Large intestine (tissue), 3 donors: Measurements from ENCODE around the gene FYN. TPM values are rescaled to one million over a fixed set of nuclear protein-coding genes. Genes with fewer than 3 reads are reported as not detected.

Experiments used
- DNase-seq, 2 donors: peaks; one replicate each; pipeline versions ENCODE4 v3.0.0 to v3.0.0-alpha.2; 2013
- H3K27ac ChIP-seq: one replicate; pipeline ENCODE4 v1.5.1; 2013; ENCODE audit warnings: low read length
- H3K27me3 ChIP-seq: 2 replicates; pipeline ENCODE4 v1.6.1; 2013; ENCODE audit warnings: low read length; ENCODE audit not compliant: control insufficient read depth, insufficient read depth
- H3K36me3 ChIP-seq: 2 replicates; pipeline ENCODE4 v1.6.1; 2013; ENCODE audit warnings: low read length; ENCODE audit not compliant: control insufficient read depth, insufficient read depth
- H3K4me1 ChIP-seq: one replicate; pipeline ENCODE4 v1.6.1; 2013; ENCODE audit warnings: low read length; ENCODE audit not compliant: control insufficient read depth, insufficient read depth
- H3K4me3 ChIP-seq: one replicate; pipeline ENCODE4 v1.5.1; 2013; ENCODE audit warnings: low read length
- H3K9me3 ChIP-seq: one replicate; pipeline ENCODE4 v1.6.1; 2013; ENCODE audit warnings: mild to moderate bottlenecking, low read depth, low read length, moderate library complexity; ENCODE audit not compliant: control insufficient read depth
- WGBS: methylation state at CpG from one replicate; pipeline ENCODE4 v1.1.5; 2013; ENCODE audit warnings: low lambda C conversion rate; ENCODE audit not compliant: insufficient coverage; 5-methylcytosine and 5-hydroxymethylcytosine counted together
- polyA plus RNA-seq: library from polyadenylated mRNA; unstranded; fragments of 120-200 nt; gene quantifications from one replicate; pipeline ENCODE4 v1.2.1, GENCODE V29; 2013

FYN gene
- polyA plus RNA-seq, 1 donor = 46.0 TPM

DNA sequence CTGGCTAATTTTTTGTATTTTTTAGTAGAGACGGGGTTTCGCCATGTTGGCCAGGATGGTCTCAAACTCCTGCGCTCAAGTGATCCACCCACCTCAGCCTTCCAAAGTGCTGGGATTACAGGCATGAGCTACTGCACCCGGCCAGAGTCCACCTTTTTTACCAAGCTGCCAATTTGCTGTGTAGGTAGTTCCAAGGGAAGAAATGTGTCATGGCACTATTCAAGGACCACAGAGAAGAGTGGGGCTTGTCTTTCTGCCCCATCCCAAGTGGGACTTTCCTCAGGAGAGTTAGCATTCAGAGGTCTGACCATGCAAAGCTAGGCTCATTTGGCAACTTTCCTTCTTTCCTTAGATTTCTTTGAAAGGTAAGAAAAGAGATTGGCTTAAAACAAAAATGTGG, 155.6 kb downstream of the FYN start:
- no peak for DNase-seq
- WGBS = no CpG with 5 or more reads among the region's 4 CpGs
- no peak overlapping the region for H3K4me3 ChIP-seq
- no peak overlapping the region for H3K27ac ChIP-seq
- H3K4me1 ChIP-seq = no peaks in the 10 kb centered on the region
- peaks cover 14% of the 10 kb centered on the region for H3K36me3 ChIP-seq
- H3K27me3 ChIP-seq = no peaks in the 10 kb centered on the region
- H3K9me3 ChIP-seq = no peaks in the 10 kb centered on the region

DNA sequence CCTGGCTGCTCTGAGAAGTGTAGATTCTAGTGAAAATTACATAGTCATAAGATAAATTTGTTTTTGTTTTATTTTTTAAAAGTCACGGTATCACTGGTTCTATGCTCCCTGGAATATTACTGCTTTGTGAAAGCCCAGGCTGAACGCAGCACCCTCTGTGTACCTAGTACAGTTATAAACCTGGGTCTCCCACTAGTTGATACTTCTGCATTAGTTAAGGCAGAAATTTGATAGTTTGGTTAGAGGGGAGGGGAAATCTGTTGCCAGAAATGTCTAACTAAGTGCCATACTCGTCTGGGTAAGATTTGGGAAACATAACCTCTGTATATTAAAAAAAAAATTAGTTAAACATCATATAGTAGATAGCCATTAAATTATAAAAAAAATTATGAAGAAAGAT, 156.9 kb downstream of the FYN start:
- no peaks in the 10 kb centered on the region for H3K27me3 ChIP-seq
- peaks cover 14% of the 10 kb centered on the region for H3K36me3 ChIP-seq
- H3K27ac ChIP-seq = no peak overlapping the region
- WGBS = 47% methylated on average over 2 of the region's 3 CpGs
- no peak overlapping the region for H3K4me3 ChIP-seq
- H3K9me3 ChIP-seq = no peaks in the 10 kb centered on the region
- no peak for DNase-seq
- H3K4me1 ChIP-seq = no peaks in the 10 kb centered on the region

DNA sequence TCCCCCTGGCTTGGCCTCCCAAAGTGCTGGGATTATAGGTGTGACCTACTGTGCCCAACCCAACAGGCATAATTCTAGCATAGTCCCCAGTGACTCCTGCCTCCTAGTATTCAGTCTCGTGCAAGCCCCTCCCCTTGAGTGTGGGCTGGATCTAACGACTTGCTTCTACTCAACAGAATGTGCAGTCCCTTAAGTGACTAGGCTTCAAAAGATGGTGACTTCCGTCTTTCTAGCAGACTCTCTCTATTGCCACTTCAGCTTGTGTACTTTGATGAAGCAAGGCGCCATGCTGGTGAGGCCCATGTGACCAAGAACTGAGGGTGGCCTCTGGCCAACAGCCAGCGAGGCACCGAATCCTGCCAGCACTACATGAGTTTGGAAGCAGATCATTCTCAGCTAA, 157.9 kb downstream of the FYN start:
- WGBS = no CpG with 5 or more reads among the region's 6 CpGs
- no peak for DNase-seq
- no peaks in the 10 kb centered on the region for H3K4me1 ChIP-seq
- no peaks in the 10 kb centered on the region for H3K9me3 ChIP-seq
- H3K36me3 ChIP-seq = peaks cover 14% of the 10 kb centered on the region
- H3K27ac ChIP-seq = no peak overlapping the region
- no peak overlapping the region for H3K4me3 ChIP-seq
- no peaks in the 10 kb centered on the region for H3K27me3 ChIP-seq

DNA sequence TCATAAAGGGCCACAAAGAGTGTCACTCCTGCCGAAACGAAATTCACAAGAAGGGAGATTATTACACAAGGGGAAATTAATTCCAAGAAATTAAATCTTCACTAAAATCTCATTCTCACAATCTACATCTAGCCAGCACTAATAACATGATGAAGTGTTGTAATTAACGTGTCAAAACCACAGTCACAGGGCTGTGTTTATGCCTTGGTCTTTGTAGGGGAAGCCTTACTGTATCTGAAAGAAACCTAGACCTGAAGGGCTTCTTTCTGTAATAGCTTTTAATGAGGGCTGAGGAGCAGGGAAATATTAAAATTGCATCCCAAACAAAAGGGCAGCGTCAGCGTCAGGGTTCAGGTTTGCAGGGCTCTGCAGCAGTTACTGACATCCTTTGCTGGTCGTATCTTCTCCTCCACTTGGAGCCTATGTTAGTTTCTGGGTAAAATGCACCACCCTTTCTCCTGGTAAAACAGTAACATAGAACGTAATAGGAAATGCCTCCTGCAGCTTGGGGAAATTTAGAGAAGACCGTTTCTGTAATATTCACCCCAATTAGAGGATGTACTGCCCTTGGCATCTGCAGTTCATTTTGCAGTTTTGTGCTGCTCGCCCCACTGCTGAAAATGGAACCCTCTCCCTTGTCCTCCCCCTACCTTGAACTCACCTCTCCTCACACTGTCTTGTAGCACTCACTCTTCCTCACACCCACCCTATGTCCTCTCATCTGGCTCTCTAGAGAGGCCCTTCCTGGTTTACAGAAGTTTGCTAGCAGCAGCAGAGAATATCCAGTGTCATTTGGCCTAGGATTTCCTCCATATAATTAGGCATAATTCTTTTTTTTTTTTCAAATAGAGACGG, 158.6 kb downstream of the FYN start:
- DNase-seq = no peak
- Histone ChIP-seq H3K9me3 (no peaks in the 10 kb centered on the region), H3K27me3 (no peaks in the 10 kb centered on the region), H3K27ac (no peak overlapping the region), H3K4me1 (peaks cover 4% of the 10 kb centered on the region), H3K36me3 (peaks cover 14% of the 10 kb centered on the region), H3K4me3 (no peak overlapping the region)
- WGBS = 87% methylated on average over 3 of the region's 10 CpGs

DNA sequence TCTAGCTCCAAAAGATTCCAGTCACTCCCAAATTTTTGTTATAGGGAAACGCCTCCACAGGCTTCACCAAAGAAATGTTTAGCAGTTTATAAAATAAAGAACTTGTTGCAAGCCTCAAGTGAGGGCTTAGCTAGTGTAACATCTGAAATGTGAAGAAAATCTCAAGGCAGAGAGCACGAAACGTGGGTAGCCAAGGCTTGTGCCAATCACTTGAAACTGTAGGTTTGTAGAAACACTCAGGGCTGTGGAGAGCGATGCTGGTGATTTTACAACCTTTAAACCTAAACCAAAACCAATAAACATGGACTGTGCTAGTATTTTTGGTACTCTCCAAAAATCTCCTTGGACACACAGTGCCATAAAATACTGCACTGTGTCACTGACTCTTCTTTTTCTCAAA, 159.4 kb downstream of the FYN start:
- no peak overlapping the region for H3K4me3 ChIP-seq
- H3K9me3 ChIP-seq = no peaks in the 10 kb centered on the region
- H3K4me1 ChIP-seq = peaks cover 4% of the 10 kb centered on the region
- no peak overlapping the region for H3K27ac ChIP-seq
- 94% methylated on average over 3 of the region's 4 CpGs for WGBS
- no peaks in the 10 kb centered on the region for H3K27me3 ChIP-seq
- peaks cover 14% of the 10 kb centered on the region for H3K36me3 ChIP-seq
- no peak for DNase-seq

DNA sequence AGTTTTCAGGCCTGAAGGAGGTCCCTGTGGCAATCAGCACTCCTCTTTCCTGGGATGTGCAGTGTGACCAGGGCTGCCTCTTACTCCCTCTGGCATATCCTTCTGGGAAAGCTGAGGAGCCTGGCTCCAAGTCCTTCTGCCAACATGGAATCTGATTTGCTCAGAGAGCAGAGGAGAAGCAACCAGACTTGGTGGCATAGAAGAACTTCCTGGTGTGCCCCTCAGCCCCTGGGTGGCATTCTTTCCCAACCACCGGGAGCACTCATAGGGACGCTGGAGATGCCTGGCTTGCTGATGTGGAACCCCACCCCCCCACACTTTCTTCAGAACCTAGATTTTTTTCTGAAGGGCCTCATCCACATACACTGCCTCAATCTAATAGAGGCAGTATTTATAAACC, 160.0 kb downstream of the FYN start:
- Histone ChIP-seq H3K9me3 (no peaks in the 10 kb centered on the region), H3K27me3 (no peaks in the 10 kb centered on the region), H3K4me3 (no peak overlapping the region), H3K4me1 (peaks cover 4% of the 10 kb centered on the region), H3K27ac (no peak overlapping the region), H3K36me3 (peaks cover 11% of the 10 kb centered on the region)
- WGBS = no CpG with 5 or more reads among the region's 2 CpGs
- no peak for DNase-seq

DNA sequence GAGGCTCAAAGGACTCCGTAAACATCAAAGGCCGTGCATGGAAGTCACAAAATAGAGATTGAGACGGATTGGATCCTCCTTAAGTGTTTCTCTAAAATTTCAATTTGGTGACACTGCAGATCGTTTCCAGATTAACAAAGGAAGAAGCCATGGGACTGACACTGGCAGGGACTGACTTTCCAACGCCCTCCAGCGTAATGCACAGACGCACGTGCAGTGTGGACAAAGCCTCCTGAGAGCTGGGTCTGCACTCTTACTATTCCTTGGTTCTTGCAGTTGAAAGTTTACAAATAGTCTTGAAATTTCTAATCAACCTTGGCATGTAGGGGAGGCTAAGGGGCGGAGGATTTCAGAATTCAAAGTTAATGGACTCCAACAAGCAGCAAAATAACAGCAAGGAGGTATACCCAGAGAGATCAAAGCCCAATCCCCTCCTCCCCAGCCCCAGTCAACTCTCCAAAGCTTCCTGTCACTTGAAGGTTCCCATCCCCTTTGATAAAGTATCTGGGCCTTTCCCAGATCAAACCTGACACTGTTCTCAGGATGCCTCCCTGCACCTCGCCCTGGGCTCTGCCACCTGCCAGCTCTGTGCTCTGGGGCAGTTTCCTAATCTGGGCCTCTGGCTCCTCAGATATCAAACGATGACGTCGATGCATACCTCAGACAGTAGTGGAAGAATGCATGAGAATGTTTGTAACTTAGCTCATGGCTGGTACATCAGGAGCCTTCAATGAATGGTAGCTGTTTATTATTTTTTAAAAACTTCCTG, 161.1 kb downstream of the FYN start:
- Histone ChIP-seq H3K27ac (no peak overlapping the region), H3K4me1 (peaks cover 4% of the 10 kb centered on the region), H3K4me3 (no peak overlapping the region), H3K9me3 (no peaks in the 10 kb centered on the region), H3K36me3 (peaks cover 7% of the 10 kb centered on the region), H3K27me3 (no peaks in the 10 kb centered on the region)
- no CpG with 5 or more reads among the region's 13 CpGs for WGBS
- no peak for DNase-seq

DNA sequence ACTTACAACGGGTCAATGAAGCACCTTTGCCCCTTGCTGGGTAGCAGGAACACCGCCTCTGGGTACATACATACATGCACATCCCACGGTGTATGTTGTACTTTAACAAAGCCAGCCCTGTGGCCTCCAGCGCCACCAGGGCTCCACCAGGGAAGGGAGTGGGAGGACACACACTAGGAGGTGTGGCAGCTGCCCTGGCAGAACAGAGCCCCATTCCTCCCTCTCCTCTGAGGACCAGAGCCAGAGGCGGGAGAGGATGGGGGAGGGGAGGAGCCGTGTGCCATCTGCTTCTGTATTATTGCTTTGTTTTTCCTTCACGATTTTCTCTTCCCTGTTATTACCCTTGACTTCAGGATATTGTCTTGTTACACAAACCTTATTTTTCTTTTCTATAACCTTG, 161.8 kb downstream of the FYN start:
- Histone ChIP-seq H3K27ac (no peak overlapping the region), H3K9me3 (no peaks in the 10 kb centered on the region), H3K27me3 (no peaks in the 10 kb centered on the region), H3K36me3 (peaks cover 7% of the 10 kb centered on the region), H3K4me1 (peaks cover 4% of the 10 kb centered on the region), H3K4me3 (no peak overlapping the region)
- 42% methylated on average over 2 of the region's 7 CpGs for WGBS
- DNase-seq = peak; percentile 44 to 54

DNA sequence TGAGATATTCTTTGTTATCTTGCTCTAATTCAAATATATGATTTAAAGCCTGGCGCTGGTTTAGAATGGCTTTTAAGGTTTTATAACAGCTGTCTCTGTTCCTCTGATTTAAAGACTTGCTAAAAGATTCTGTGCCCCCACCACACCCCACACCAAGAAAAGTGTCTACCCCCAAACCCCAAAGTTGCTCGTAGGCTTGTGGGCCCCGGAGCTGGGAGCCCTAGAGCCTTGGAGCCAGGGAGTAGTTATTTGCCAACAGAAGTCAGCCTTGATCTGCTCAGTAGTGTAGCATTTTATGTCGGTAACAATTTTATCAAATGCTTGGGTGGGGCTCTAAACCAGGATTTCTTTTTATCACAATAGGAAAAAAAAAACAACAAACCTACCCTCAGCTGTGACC, 162.3 kb downstream of the FYN start:
- no CpG with 5 or more reads among the region's 4 CpGs for WGBS
- Histone ChIP-seq H3K27ac (no peak overlapping the region), H3K27me3 (no peaks in the 10 kb centered on the region), H3K9me3 (no peaks in the 10 kb centered on the region), H3K4me3 (no peak overlapping the region), H3K4me1 (peaks cover 4% of the 10 kb centered on the region), H3K36me3 (peaks cover 7% of the 10 kb centered on the region)
- DNase-seq = no peak

DNA sequence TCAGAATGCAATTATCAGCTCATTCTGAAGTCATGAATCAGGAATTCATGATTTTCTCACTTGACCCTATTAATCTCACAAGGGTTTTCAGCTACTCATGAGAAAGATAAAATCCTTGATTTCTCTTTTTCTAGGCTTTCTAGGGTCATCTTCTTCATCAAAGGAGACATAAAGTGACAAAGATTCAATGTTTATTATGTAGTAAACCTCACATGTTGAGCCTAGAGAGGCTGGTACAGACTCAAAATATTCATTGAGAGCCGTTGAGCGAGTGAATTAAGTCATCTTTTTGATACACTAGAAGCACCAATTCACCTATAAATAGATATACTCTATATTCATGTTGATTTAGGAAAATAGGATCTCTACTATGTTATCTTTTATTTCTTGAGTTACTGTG, 162.8 kb downstream of the FYN start:
- peaks cover 7% of the 10 kb centered on the region for H3K36me3 ChIP-seq
- no peak overlapping the region for H3K4me3 ChIP-seq
- 90% methylated on average over 2 of the region's 2 CpGs for WGBS
- no peak overlapping the region for H3K27ac ChIP-seq
- no peak for DNase-seq
- peaks cover 4% of the 10 kb centered on the region for H3K4me1 ChIP-seq
- H3K9me3 ChIP-seq = no peaks in the 10 kb centered on the region
- no peaks in the 10 kb centered on the region for H3K27me3 ChIP-seq
